ENCODE results near the gene CCDC171.
"Not testable (repeated sequence)": the region's sequence is repeated elsewhere in the genome, so short reads cannot be mapped to it uniquely, and the experiment has no call there.

DNA sequence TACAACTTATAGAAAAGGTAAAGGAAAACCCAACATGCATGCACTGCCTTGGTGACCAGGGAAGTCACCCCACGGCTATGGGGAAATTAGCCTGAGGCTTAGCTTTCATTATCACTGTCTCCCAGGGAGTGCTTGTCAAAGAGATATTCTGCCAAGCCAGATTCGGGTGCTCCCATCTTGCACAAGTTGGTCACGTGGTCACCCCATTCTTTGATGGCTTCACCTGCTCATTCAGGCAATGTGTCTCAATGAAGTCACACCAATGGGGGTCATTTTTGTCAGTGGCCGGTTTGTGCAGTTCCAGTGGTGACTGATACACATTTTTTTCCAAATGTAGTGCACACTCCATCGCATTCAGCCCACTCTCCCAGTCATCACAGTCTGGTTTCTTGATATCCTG is 25.8 kb upstream of the CCDC171 start:
- TF ChIP-seq, protein P1, sequence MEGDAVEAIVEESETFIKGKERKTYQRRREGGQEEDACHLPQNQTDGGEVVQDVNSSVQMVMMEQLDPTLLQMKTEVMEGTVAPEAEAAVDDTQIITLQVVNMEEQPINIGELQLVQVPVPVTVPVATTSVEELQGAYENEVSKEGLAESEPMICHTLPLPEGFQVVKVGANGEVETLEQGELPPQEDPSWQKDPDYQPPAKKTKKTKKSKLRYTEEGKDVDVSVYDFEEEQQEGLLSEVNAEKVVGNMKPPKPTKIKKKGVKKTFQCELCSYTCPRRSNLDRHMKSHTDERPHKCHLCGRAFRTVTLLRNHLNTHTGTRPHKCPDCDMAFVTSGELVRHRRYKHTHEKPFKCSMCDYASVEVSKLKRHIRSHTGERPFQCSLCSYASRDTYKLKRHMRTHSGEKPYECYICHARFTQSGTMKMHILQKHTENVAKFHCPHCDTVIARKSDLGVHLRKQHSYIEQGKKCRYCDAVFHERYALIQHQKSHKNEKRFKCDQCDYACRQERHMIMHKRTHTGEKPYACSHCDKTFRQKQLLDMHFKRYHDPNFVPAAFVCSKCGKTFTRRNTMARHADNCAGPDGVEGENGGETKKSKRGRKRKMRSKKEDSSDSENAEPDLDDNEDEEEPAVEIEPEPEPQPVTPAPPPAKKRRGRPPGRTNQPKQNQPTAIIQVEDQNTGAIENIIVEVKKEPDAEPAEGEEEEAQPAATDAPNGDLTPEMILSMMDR (IDR thresholded peaks at IDR 0.05; ENCODE audit: poor library complexity) = not testable (repeated sequence)
- not testable (repeated sequence) for TF ChIP-seq EZH2 (IDR thresholded peaks at IDR 0.05; ENCODE audit: borderline replicate concordance); EZH2phosphoT487 (IDR thresholded peaks at IDR 0.05; ENCODE audit: low read depth, severe bottlenecking, unreplicated experiment)

All from hepatocyte (in vitro differentiated cells).